ENCODE data around the gene HELB. TPM values are rescaled to one million over a fixed set of nuclear protein-coding genes. Genes with fewer than 3 reads are reported as not detected.

Gene HELB
- total RNA-seq, result 10 to 100 TPM in 1 of 4 donors, 1 to 10 TPM in 3; 4.0 to 11.1 (median 6.0) TPM

- H3K36me3 ChIP-seq, result no peaks in the 10 kb centered on the region
- peak within 1 kb of the TSS; percentile 66 to 90 (median 85) for H3K27ac ChIP-seq
- no peaks in the 10 kb centered on the region for H3K9me3 ChIP-seq
- peak; percentile 98 to 99 for DNase-seq (ENCODE audit: low spot score in 2 of 2)
- WGBS, 2 donors, result 0% methylated on average over 42 to 45 of the region's 45 CpGs
- peak in 1 of 2 donors; percentile 67 for TF ChIP-seq POLR2A (IDR thresholded peaks at IDR 0.05)
- TF ChIP-seq CTCF (IDR thresholded peaks at IDR 0.05), result peak in 2 of 5 experiments; percentile 13 to 20
- peak; percentile 41 to 78 for TF ChIP-seq EP300 (IDR thresholded peaks at IDR 0.05)
- H3K4me3 ChIP-seq, result peak within 1 kb of the TSS; percentile 66 to 78 (median 73)
- peaks cover 0 to 37% (median 10%) of the 10 kb centered on the region in 4 donors for H3K4me1 ChIP-seq
- no peaks in the 10 kb centered on the region for H3K27me3 ChIP-seq
These were observed at the start of gene HELB for GRCh38 chr12:66301944-66302826. Gene HELB, plus strand, starts transcription at chr12:66302493. Its CDS starts 111 bp downstream, at chr12:66302604.

GRCh38 chr12:66252771-66253170 lies 49.5 kb upstream of the HELB start:
- no peaks in the 10 kb centered on the region for H3K27me3 ChIP-seq

GRCh38 chr12:66255737-66256136 lies 46.6 kb upstream of the HELB start:
- no peak for TF ChIP-seq EP300 (IDR thresholded peaks at IDR 0.05)
- H3K27ac ChIP-seq, result no peak overlapping the region

More at GRCh38 chr12:66252771-66253170, 49.5 kb upstream of the HELB start:
- H3K36me3 ChIP-seq, result peaks cover 0 to 27% (median 0%) of the 10 kb centered on the region in 3 donors
- H3K4me1 ChIP-seq, result no peaks in the 10 kb centered on the region
- no peak overlapping the region for H3K27ac ChIP-seq
- no peaks in the 10 kb centered on the region for H3K9me3 ChIP-seq
- 87 to 91% methylated on average over 2 of the region's 2 CpGs for WGBS, 2 donors
- no peak for DNase-seq (ENCODE audit: low spot score in 2 of 2)
- no peak for TF ChIP-seq CTCF (IDR thresholded peaks at IDR 0.05)
- no peak for TF ChIP-seq POLR2A (IDR thresholded peaks at IDR 0.05)
- no peak for TF ChIP-seq EP300 (IDR thresholded peaks at IDR 0.05)
- H3K4me3 ChIP-seq, result no peak overlapping the region

GRCh38 chr12:66258011-66258410 lies 44.3 kb upstream of the HELB start:
- no peaks in the 10 kb centered on the region for H3K4me1 ChIP-seq
- no peak overlapping the region for H3K27ac ChIP-seq
- no peak for DNase-seq (ENCODE audit: low spot score in 2 of 2)
- no peaks in the 10 kb centered on the region for H3K36me3 ChIP-seq
- WGBS, 2 donors, result 50 to 65% methylated on average over 3 of the region's 3 CpGs
- TF ChIP-seq POLR2A (IDR thresholded peaks at IDR 0.05) (no peak), CTCF (IDR thresholded peaks at IDR 0.05) (no peak), EP300 (IDR thresholded peaks at IDR 0.05) (no peak)
- H3K9me3 ChIP-seq, result no peaks in the 10 kb centered on the region
- no peak overlapping the region for H3K4me3 ChIP-seq
- H3K27me3 ChIP-seq, result no peaks in the 10 kb centered on the region

More at GRCh38 chr12:66255737-66256136, 46.6 kb upstream of the HELB start:
- H3K4me3 ChIP-seq, result no peak overlapping the region
- no peak for DNase-seq (ENCODE audit: low spot score in 2 of 2)
- H3K4me1 ChIP-seq, result no peaks in the 10 kb centered on the region
- H3K27me3 ChIP-seq, result no peaks in the 10 kb centered on the region
- no peaks in the 10 kb centered on the region for H3K9me3 ChIP-seq
- H3K36me3 ChIP-seq, result no peaks in the 10 kb centered on the region

- Histone ChIP-seq H3K4me3 (no peak overlapping the region), H3K9me3 (no peaks in the 10 kb centered on the region), H3K36me3 (no peaks in the 10 kb centered on the region), H3K4me1 (no peaks in the 10 kb centered on the region), H3K27me3 (no peaks in the 10 kb centered on the region), H3K27ac (no peak overlapping the region)
- TF ChIP-seq CTCF (IDR thresholded peaks at IDR 0.05) (no peak), EP300 (IDR thresholded peaks at IDR 0.05) (no peak), POLR2A (IDR thresholded peaks at IDR 0.05) (no peak)
- no peak for DNase-seq (ENCODE audit: low spot score in 2 of 2)
These were observed 39.6 kb upstream of the HELB start for GRCh38 chr12:66262737-66263136.
